Measurements from ENCODE around the gene OR52B6. TPM values are rescaled to one million over a fixed set of nuclear protein-coding genes. Genes with fewer than 3 reads are reported as not detected.

The OR52B6 gene
- total and polyA plus RNA-seq, 4 donors: not detected

DNA sequence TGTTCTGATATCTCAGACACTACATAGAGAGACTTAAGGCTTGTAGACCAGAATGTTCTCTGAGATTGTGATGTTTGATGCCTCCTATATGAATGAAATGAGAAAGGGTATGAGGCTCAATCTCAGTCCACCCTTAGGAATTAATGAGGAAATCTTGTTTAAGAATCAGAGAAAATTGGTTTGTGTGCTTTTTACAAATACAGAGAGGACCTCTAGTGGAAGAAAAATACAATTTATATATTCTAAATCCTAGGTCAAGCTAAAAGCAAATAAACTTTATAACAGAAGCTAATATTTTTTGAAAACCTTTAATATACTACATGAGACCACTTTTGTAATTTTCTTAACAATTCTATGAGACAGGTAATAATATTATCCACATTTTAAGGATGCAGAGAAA lies 27.3 kb upstream of the OR52B6 start:
- H3K27me3 ChIP-seq (ENCODE audit: control insufficient read depth in 4 of 4, insufficient read depth in 4 of 4, low read length in 3 of 4): no peaks in the 10 kb centered on the region
- no peaks in the 10 kb centered on the region for H3K36me3 ChIP-seq (ENCODE audit: control insufficient read depth in 4 of 4, insufficient read depth in 3 of 4, low read depth in 1 of 4, low read length in 3 of 4)
- no peaks in the 10 kb centered on the region for H3K4me1 ChIP-seq (ENCODE audit: control insufficient read depth in 4 of 4, insufficient read depth in 4 of 4, low read length in 3 of 4)
- TF ChIP-seq, protein P1, sequence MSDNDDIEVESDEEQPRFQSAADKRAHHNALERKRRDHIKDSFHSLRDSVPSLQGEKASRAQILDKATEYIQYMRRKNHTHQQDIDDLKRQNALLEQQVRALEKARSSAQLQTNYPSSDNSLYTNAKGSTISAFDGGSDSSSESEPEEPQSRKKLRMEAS (IDR thresholded peaks at IDR 0.05): no peak
- TF ChIP-seq FOXA1 (IDR thresholded peaks at IDR 0.05) (no peak), RAD21 (IDR thresholded peaks at IDR 0.05) (peak; percentile 38 to 47)
- TF ChIP-seq, protein P2, sequence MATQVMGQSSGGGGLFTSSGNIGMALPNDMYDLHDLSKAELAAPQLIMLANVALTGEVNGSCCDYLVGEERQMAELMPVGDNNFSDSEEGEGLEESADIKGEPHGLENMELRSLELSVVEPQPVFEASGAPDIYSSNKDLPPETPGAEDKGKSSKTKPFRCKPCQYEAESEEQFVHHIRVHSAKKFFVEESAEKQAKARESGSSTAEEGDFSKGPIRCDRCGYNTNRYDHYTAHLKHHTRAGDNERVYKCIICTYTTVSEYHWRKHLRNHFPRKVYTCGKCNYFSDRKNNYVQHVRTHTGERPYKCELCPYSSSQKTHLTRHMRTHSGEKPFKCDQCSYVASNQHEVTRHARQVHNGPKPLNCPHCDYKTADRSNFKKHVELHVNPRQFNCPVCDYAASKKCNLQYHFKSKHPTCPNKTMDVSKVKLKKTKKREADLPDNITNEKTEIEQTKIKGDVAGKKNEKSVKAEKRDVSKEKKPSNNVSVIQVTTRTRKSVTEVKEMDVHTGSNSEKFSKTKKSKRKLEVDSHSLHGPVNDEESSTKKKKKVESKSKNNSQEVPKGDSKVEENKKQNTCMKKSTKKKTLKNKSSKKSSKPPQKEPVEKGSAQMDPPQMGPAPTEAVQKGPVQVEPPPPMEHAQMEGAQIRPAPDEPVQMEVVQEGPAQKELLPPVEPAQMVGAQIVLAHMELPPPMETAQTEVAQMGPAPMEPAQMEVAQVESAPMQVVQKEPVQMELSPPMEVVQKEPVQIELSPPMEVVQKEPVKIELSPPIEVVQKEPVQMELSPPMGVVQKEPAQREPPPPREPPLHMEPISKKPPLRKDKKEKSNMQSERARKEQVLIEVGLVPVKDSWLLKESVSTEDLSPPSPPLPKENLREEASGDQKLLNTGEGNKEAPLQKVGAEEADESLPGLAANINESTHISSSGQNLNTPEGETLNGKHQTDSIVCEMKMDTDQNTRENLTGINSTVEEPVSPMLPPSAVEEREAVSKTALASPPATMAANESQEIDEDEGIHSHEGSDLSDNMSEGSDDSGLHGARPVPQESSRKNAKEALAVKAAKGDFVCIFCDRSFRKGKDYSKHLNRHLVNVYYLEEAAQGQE (IDR thresholded peaks at IDR 0.05): no peak
- H3K4me3 ChIP-seq (ENCODE audit: low read depth in 1 of 3, low read length in 3 of 3): no peak overlapping the region
- H3K9me3 ChIP-seq (ENCODE audit: control insufficient read depth in 4 of 4, low read length in 3 of 4): no peaks in the 10 kb centered on the region
- no peak for DNase-seq (ENCODE audit: low spot score)
- no peak overlapping the region for H3K9ac ChIP-seq (ENCODE audit: low read depth in 1 of 2, low read length in 2 of 2)
- H3K27ac ChIP-seq (ENCODE audit: low read depth in 1 of 2, low read length in 2 of 2): no peak overlapping the region

DNA sequence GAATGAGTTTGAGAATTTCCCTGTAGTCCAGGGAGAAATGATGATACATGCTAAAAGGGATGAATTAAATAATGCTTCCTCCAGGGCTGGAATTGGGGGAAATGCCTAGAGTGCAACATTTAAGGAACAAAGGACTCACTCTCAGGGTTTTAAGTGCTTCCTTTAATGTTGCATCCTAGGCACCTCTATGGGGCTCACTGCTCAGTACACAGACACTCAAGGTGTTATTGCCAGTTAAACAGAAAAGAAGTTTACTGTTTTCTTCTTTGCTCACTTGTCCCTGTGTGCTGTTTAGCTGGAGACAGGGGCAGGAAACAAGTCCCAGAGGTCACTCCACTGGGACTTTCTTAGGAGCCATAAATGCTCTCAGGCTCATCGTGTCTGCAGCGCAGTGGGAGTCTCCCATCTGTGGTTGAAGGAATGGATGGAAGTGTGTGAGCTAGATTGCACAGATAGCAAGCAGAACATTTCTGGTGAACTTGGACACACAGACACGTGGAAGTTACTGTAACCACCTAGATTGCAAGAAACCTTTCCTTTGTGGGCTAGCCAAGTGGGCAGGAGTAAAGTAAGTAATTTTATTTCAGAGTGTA lies 24.0 kb upstream of the OR52B6 start:
- H3K4me1 ChIP-seq (ENCODE audit: control insufficient read depth in 4 of 4, insufficient read depth in 4 of 4, low read length in 3 of 4): no peaks in the 10 kb centered on the region
- TF ChIP-seq FOXA1 (IDR thresholded peaks at IDR 0.05) (no peak), RAD21 (IDR thresholded peaks at IDR 0.05) (no peak), JUND (IDR thresholded peaks at IDR 0.05) (no peak), HNF4A (conservative IDR thresholded peaks at IDR 0.05) (no peak), SP1 (IDR thresholded peaks at IDR 0.05) (no peak), RXRA (IDR thresholded peaks at IDR 0.05) (no peak), NR2F2 (IDR thresholded peaks at IDR 0.05) (no peak), HNF4G (IDR thresholded peaks at IDR 0.05) (no peak), FOXA2 (IDR thresholded peaks at IDR 0.05) (no peak), TAF1 (conservative IDR thresholded peaks at IDR 0.05) (no peak), GABPA (IDR thresholded peaks at IDR 0.05 in 1 of 2, conservative IDR thresholded peaks at IDR 0.05 in 1 of 2) (no peak)
- TF ChIP-seq, protein P2 (IDR thresholded peaks at IDR 0.05): no peak
- TF ChIP-seq, protein P3, sequence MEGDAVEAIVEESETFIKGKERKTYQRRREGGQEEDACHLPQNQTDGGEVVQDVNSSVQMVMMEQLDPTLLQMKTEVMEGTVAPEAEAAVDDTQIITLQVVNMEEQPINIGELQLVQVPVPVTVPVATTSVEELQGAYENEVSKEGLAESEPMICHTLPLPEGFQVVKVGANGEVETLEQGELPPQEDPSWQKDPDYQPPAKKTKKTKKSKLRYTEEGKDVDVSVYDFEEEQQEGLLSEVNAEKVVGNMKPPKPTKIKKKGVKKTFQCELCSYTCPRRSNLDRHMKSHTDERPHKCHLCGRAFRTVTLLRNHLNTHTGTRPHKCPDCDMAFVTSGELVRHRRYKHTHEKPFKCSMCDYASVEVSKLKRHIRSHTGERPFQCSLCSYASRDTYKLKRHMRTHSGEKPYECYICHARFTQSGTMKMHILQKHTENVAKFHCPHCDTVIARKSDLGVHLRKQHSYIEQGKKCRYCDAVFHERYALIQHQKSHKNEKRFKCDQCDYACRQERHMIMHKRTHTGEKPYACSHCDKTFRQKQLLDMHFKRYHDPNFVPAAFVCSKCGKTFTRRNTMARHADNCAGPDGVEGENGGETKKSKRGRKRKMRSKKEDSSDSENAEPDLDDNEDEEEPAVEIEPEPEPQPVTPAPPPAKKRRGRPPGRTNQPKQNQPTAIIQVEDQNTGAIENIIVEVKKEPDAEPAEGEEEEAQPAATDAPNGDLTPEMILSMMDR (IDR thresholded peaks at IDR 0.05; ENCODE audit: low read depth, low read length, missing input control): no peak
- TF ChIP-seq, protein P4, sequence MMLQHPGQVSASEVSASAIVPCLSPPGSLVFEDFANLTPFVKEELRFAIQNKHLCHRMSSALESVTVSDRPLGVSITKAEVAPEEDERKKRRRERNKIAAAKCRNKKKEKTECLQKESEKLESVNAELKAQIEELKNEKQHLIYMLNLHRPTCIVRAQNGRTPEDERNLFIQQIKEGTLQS (IDR thresholded peaks at IDR 0.05): no peak
- TF ChIP-seq, protein P1 (IDR thresholded peaks at IDR 0.05): no peak
- TF ChIP-seq, protein P5, sequence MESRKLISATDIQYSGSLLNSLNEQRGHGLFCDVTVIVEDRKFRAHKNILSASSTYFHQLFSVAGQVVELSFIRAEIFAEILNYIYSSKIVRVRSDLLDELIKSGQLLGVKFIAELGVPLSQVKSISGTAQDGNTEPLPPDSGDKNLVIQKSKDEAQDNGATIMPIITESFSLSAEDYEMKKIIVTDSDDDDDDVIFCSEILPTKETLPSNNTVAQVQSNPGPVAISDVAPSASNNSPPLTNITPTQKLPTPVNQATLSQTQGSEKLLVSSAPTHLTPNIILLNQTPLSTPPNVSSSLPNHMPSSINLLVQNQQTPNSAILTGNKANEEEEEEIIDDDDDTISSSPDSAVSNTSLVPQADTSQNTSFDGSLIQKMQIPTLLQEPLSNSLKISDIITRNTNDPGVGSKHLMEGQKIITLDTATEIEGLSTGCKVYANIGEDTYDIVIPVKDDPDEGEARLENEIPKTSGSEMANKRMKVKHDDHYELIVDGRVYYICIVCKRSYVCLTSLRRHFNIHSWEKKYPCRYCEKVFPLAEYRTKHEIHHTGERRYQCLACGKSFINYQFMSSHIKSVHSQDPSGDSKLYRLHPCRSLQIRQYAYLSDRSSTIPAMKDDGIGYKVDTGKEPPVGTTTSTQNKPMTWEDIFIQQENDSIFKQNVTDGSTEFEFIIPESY (IDR thresholded peaks at IDR 0.05): no peak
- no peak overlapping the region for H3K4me3 ChIP-seq (ENCODE audit: low read depth in 1 of 3, low read length in 3 of 3)
- no peaks in the 10 kb centered on the region for H3K27me3 ChIP-seq (ENCODE audit: control insufficient read depth in 4 of 4, insufficient read depth in 4 of 4, low read length in 3 of 4)
- 77% methylated on average over 3 of the region's 3 CpGs for WGBS
- H3K27ac ChIP-seq (ENCODE audit: low read depth in 1 of 2, low read length in 2 of 2): no peak overlapping the region
- no peak for DNase-seq (ENCODE audit: low spot score)
- no peak overlapping the region for H3K9ac ChIP-seq (ENCODE audit: low read depth in 1 of 2, low read length in 2 of 2)
- no peaks in the 10 kb centered on the region for H3K36me3 ChIP-seq (ENCODE audit: control insufficient read depth in 4 of 4, insufficient read depth in 3 of 4, low read depth in 1 of 4, low read length in 3 of 4)
- H3K9me3 ChIP-seq (ENCODE audit: control insufficient read depth in 4 of 4, low read length in 3 of 4): no peaks in the 10 kb centered on the region

Data from liver (tissue), 9 donors.